Fibroblast of gingiva (primary cell): ENCODE results near the gene TMEFF2.

Experiments
- DNase-seq: peaks from one replicate; pipeline ENCODE4 v3.0.0-alpha.2; 2011; ENCODE audit warnings: low read depth

The TMEFF2 gene

DNA sequence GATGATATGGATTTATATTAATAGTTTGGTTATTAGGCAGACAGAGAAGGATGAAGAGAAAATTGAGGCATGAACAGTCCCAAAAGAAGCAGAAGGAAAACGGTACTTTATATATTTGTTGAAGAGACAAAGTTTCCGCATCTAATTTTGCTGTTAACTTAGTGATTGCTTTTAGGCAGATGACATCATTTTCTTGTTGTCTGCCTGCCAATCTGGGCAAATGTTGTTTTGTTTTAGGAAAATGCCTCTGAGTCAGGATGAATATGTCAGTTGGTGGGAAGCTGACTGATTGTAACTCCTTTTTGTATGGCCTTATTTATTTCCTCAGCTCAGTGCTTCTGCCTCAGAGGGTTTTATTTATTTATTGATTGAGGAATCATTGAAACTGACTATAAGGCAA is 295.3 kb downstream of the TMEFF2 start:
- DNase-seq, result peak; percentile 82
